RCC 7860 (cell line): ENCODE measurements around the gene TSC22D3.
"Not testable (repeated sequence)": the region's sequence is repeated elsewhere in the genome, so short reads cannot be mapped to it uniquely, and the experiment has no call there.

ENCODE experiments used
- DNase-seq: peaks from one replicate; pipeline ENCODE4 v3.0.0-alpha.2; 2015; ENCODE audit warnings: low spot score
- FAIRE-seq: peaks from 2 replicates; lab custom pipeline; 2012; peaks lifted over from hg19 to GRCh38; lab: Jason Lieb, UNC

Gene TSC22D3

DNA sequence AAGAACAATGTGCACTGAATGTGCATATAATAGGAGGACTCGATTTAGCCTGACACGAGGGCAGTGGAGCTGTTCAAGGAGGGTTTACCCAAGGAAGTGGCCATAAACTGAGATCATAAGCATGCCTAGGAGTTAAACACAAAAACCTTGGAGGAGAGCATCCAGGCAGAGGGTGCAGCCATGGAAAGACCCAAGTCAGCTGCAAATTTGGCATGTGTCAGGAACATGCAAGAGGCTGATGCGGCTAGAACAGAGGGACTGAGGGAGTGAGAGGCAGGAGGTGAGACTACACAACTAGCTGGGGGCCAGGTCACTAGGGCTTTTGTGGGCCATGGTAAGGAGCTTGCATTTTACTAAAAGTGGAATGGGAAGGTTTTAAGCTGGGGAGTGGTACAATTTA lies 91.7 kb downstream of the TSC22D3 start:
- no peak for FAIRE-seq
- DNase-seq: no peak

DNA sequence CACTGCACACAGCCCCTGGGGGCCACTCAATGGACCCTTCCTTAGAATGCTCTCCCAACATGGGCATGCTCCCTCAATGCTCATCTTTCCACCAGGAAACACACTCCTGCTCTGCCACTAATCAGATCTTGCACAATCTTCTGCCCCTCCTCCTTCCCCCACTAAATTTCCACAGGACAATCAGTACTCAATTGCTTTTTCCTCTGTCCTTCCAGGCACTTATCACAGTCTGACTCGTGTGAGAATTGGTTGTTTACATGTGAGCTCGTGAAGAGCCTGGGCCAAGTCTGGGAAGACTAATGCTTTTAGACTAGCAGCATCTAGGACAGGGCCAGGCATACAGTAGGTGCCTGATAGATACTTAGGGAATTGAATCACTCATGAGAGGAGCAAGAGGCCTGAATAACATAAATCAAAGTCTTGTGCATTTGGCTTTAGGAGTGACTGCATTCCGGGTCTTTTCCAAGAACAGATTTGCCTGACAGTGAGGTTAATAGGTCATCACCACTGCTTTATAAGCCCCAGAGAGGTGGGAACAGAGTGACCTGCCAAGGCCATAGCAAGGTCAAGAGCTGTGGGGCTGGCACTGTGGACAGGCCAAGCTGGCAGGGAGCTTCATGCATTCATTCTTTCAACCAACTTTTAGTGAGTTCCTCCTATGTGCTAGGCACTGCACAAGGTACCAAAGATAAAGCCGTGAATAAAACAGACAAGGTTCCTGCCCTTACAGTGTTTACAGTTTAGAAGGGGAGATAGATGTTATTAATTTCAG lies 92.3 kb downstream of the TSC22D3 start:
- DNase-seq (no peak), FAIRE-seq (no peak)

DNA sequence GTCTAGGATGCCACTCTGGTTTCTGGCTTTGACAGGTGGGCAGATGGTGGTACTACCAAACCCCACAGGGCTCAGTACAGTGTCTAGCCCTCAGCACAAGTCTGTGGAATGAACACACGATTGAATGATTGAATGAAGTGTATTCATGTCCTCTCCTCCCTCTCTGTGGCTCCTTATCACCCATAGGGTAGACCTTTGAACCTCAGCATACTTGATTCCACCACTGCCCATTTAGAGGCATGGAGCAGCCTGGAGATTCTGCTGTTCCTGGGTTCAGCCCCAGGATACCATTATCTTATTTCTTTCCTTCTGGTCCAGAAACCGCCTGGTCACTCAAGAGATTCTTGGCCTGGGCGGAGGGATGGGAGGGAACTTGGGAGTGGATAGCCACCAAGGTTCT lies 93.3 kb downstream of the TSC22D3 start:
- no peak for FAIRE-seq
- DNase-seq: no peak

DNA sequence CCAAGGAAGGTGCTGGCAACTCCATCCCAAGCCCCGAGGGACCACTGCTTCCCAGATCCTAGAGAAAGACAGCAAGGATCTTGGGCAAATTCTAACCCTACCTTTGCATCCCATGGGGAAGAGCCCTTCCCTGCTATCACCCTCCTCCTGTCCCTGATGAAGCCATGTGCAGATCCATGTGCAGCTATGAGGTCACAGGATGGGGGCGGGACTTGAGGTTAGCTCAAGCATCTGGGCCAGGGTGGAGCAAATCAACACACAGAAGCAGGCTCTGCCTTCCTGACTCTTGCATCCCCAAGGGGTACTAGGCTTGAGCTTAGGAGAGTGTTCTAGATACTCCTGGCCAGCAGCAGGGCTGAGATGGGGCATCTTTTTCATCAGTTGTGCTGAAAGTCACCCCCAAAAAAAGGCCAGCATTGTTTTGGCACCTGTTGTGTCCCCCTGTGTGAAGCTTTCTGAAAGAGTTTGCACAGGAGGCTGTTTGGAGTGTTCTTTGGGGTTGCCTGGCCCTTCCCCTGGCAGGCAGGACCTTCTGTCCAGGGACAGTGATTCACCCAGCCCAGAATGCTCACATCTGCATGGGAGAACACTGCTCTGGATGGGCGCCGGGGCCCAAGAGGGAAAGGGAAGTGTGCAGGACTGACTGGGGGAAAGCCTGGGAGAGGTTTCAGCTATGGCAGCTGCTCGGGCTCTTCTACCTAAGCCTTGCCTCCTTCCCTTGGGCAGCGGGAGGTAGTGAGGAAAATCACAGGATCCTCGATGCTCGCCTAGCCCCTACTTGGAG lies 96.4 kb downstream of the TSC22D3 start:
- FAIRE-seq (no peak), DNase-seq (no peak)

DNA sequence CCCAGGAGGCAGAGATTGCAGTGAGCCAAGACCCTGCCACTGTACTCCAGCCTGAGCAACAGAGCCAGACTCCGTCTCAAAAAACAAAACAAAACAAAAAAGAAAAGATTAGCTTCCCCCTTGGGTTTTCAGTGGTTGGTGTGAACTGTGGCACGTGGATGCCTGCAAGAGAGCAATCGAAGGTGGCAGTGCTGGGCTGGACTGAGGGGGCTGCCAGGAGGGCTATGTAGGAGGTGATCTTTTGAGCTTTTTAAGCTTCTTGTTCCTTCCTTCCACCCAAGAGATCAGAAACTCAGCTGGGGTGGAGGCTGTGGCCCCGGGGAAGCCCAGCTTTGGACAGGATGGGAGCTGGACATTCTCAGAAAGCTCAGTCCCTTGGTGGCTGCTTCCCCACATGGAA lies 97.7 kb downstream of the TSC22D3 start:
- DNase-seq (no peak), FAIRE-seq (no peak)

DNA sequence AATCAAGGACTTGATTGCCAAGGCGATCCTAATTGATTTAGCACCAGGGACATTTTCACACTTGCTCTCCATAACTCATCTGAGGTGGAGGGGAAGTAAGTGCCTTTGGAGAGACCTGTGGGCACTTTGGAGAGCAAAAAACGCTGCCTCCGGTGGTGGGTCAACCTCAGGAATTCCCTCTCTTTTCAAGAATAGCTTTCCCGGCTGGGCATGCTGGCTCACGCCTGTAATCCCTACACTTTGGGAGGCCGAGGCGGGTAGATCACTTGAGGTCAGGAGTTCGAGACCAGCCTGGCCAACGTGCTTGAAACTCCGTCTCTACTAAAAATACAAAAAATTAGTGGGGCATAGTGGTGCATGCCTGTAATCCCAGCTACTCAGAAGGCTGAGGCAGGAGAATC lies 98.1 kb downstream of the TSC22D3 start:
- peak; percentile 15 for DNase-seq
- no peak for FAIRE-seq

DNA sequence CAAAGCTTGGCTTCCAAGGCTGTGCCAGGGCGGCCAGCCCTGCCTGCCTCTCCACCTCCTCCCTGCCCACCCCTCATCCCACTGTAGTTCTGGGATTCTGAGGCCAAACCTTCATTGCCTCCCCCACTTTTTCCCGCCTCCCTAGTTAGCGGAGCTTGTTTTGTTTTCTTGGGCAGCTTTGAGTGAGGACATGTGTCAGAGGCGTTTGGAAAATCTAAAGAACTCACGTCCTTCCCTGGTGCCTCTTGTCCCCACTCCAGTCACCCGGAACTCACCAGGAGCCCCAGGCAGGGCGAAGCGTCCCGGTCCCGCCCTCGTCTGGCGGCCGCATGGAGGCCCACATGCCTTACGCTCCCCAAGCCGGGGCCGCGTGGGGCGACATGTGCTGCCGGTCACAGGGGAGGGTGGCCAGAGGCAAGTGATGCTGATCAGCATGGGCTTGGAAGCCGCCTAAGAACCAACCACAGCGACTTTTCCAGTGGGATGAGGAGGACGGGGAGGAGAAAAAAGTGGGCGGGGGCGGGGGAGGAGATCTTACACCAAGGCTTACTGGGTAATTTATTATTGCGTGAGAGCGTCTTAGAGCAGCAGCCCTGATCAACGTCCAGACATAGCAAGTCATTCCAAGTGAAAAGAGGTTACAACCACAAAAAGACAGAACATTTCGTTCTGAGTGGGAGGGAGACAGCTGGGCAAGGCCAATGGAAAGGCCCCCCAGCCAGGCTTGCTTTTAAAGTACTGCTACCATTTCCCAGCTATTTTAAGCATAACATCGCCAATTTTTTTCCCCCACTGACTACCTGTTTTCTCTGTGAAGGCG lies 98.8 kb downstream of the TSC22D3 start:
- FAIRE-seq (peak; percentile 90), DNase-seq (peak; percentile 84)

DNA sequence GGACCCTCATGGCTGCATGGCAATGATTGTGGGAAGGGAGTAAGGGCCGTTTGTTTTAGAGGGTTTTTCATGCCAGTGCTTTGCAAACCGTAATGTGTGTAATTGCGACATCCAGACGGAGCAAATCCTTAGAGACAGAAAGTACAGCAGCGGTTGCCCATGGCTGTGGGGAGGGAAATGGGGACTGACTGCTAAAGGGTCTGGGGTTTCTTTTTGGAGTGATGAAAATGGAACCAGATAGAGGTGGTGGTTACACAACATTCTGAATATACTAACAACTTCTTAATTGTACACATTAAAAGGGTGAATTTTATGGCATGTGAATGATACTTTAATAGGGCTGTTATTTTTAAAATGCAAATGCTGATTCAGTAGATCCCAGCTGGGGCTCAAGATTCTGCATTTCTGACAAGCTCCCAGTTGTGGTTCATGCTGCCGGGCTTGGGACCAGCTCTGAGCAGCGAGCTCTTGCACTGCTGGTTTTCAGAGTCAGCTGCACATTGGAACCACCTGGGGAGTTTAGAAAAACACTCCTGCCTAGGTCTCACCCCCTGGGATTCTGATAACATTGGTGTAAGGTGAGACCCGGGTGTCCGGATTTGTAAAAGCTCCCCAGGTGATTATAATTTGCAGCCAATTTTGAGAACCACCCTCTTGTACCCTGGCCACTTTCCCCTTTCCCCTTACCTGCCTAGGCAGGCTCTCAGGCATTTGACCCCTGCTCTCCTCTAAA lies 99.6 kb downstream of the TSC22D3 start:
- peak; percentile 7 for DNase-seq

DNA sequence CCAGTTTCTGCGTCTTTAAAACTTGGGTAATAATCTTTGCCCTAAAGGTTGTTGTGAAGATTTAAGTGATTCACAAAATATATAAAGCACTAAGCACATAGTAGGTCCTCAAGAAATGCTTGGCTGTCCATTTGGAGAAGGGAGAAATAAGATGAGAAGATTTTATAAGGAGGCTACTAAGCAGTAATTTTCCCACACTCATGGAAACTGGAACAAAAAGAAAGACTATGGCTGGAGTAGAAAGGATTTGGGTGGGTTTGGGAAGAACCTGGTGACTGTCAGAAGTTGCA lies 100.3 kb downstream of the TSC22D3 start:
- FAIRE-seq (no peak), DNase-seq (no peak)

More for the DNA sequence above, 99.6 kb downstream of the TSC22D3 start:
- FAIRE-seq: no peak

DNA sequence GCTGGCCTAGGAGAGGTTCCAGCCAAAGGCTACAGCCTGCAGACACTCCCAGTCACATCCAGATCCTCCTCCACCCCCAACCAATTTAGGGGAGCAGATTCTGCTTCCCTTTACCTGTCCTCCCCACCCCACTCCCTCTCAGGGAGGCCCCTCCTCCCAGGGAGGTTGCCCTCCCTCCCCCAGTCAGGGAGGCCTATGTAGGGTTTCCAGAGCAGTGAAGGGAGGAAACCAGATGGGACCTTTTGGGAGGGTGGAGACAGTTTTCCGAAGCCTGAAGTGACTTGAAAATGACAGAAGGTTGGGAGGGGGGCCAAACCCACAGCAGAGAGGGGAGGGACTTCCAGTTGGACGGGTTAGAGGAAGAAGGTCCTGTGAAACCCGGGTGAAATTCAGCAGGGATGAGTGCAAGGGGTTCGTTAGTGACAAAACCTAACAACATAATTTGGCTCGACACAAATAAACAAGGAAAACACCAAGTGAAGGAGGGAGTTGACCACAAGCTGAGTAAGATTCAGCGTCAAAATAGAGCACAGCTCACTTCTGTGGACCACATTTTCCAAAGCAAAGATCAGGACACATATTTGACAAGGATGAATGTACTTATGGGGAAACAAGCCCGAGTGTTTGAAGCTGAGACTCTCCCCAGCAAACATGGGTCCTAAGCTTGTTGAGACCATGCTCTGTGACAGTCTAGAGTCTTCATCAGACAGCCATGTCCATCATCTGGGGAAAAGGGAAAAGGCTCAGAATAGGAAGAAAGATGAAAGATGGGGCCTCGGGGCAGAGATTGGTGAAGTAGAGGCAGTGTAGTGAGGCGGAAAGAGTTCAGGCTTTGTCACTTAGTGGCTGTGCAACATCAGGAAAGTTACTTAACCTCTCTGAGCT lies 100.9 kb downstream of the TSC22D3 start:
- FAIRE-seq (peak; percentile 42), DNase-seq (peak; percentile 8)

DNA sequence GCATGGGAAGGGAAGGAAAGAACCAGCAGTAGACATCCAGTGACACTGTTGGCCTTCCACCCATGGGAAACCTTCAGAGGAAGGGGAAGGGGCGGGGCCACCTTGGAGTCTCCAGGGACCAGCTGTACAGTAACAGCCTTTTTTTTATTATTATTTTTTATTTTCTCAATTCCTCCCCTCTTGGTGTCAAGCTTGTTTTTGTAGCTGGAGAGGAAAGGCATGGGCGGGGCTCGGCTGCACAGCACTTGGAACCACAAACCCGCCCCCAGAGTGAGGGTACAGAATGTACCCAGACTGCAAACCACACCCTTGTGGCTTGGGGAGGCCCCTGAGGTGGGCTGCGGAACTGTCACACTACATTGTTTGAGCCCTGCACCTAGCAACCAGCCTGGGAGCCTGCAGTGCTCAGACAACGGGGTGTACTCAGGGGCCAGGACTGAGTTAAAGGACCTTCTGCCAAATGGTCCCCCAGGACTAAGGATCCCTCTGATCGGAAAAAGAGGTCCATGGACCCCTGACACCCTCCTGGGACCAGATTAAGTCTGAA lies 101.6 kb downstream of the TSC22D3 start:
- FAIRE-seq (no peak), DNase-seq (peak; percentile 34)

DNA sequence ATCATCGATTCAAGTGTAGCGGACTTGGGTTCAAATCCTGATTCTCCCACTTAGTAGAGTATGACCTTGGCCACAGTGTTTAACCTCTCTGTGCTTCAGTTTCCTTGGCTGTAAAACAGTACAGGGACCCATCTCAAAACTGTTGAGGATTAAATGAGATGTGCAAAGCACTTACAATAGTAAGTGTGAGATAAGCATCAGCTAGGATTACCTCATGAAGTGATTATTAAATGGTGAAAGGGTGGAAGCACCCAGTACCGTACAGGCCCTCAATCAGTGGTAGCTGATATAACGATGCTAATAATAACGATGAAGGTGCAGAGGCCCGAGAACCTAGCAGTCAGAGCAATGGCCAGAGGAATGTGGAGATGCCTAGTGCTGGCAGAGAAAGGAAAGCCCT lies 102.2 kb downstream of the TSC22D3 start:
- DNase-seq (no peak), FAIRE-seq (no peak)

DNA sequence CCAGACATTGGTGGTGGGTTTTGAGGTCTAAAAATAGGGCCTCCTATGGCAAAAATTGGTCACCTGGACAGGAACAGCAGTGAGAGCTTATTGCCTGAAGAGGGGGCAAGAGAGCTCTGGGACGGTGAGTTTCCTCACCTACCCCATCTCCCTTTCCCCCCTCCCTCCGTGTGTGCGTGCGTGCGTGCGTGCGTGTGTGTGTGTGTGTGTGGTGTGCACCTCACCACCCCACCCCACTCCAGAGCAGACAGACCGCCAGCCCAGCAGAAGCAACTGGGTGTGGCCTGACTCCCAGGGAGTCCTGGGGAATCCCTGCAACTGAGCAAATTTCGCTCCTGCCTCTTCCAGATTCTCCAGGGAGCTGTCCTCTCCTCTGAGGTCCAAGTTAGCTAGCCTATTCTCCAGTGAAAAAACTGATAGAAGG lies 102.6 kb downstream of the TSC22D3 start:
- FAIRE-seq: peak; percentile 55
- DNase-seq: peak; percentile 66

DNA sequence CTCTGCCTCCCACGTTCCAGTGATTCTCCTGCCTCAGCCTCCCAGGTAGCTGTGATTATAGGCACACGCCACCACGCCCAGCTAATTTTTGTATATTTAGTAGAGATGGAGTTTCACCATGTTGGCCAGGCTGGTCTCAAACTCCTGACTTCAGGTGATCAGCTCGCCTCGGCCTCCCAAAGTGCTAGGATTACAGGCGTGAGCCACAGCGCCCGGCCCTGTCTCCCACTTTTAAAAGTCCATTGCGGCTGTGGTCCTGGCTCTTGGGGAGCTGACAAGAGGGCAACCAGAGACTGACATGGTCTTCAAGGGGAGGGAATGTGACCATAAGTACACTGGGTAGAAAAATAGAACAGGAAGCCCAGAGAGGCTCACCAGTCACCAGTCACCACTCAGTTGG lies 104.3 kb downstream of the TSC22D3 start:
- not testable (repeated sequence) for FAIRE-seq, DNase-seq

DNA sequence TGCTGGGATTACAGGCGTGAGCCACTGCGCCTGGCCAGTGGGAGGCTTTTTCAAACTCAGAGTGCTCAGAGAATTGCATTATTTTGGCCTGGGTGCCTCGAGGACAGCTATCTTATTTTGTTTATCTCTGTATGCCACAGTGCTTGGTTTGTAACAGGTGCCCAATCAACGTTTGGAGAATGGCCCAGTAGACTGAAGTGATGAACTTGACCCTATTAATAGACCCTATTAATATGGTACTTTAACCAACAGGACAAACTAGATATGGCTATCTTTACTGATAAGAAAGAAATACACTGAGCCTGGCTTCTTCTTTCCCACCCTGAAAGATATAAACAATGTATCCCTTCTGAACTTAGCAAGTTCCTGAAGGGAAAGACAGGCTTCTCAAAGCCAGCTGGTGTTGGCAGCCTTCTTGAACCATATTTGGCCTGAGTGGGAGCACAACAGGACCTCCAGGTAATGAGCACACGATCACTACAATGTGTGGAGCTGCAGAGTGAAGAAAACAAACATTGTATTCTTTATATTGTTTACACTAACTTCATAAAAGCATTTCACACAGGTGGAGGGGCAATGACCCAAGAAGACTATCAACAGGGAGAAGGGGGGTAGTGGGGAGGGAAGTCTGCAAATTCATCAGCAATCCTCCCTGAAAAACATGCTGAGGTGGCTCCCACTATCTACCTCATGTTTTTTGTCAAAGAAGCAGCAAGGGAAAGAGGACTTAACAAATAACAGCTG lies 105.5 kb downstream of the TSC22D3 start:
- no peak for FAIRE-seq

DNA sequence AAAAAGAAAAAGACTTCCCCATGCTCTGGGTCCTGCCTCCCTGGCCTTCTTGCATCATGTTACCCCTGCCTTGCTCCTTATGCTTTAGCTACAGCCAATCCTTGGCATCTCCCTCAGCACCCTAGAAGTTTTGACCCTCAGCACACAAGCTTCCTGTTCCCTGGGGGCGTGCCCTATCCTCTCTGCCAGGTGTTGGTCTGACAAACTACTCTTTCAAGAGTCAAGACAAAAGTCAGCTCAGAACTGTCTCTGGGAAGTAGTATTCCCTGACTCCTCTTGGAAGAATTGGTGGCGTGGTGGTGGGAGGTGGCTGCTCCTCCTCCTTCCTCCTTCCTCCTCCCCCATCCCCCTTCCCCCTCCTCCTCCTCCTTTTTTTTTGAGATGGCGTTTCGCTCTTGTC lies 106.3 kb downstream of the TSC22D3 start:
- FAIRE-seq (no peak), DNase-seq (no peak)

More for the DNA sequence above, 105.5 kb downstream of the TSC22D3 start:
- DNase-seq: no peak

DNA sequence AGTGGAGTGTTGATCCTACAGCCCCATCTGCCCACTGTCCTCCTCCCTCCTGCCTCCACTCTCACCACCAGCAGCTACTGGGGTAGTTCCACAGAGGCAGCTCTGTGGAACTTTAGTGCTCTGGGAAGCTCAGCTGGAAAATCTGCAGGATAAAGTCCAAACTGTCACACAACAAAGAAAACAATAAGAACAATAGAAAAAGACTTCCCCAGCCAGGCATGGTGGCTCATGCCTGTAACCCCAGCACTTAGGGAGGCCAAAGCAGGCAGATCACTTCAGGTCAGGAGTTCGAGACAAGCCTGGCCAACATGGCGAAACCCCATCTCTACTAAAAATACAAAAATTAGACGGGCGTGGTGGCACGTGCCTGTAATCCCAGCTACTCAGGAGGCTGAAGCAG lies 106.9 kb downstream of the TSC22D3 start:
- not testable (repeated sequence) for DNase-seq, FAIRE-seq

DNA sequence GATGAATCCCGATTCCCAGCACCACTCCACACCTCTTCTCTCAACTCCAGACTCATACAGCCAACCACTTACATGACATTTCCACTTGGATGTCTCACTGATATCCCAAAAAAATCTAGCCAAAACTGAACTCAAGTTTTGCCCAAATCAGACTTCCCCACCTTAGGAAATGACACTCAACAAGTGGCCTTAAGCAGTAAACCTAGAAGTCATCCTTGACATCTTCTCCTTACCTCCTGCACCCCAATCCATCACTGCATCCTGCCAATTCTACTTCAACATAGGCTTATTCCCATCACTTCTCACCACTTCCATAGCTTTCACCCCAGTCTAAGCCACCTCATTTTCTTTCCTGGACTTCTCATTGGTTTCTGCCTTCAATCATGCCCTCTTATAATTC lies 108.2 kb downstream of the TSC22D3 start:
- FAIRE-seq: no peak
- no peak for DNase-seq

DNA sequence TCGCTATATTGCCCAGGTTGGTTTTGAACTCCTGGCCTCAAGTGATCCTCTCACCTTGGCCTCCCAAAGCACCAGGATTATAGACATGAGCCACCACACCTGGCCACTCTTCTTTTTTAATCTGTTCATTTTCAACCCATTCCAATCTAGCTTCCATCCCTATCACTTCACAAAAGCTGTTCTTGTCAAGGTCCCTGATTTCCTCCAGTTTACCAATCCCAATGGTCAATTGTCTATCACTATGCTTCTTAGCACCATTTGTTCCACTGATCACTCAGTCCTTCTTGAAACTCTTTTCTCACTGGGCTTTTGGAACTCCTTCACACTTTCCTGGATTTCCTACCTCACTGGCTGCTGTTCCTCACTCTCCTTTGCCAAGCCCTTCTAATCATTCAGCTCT lies 108.7 kb downstream of the TSC22D3 start:
- FAIRE-seq (no peak), DNase-seq (no peak)
